HCT116 (cell line): ENCODE measurements around the gene LINGO1. TPM values are rescaled to one million over a fixed set of nuclear protein-coding genes. Genes with fewer than 3 reads are reported as not detected.

ENCODE experiments used
- ATAC-seq: fragments of 200-7000 bp; cut with Tn5 transposase; 2 replicates; pipeline ENCODE4 v1.9.1; 2020; ENCODE audit warnings: mild to moderate bottlenecking, moderate library complexity
- BruUV-seq: library from RNA; stranded (reverse); fragments of 400-500 nt; replicated peaks from 2 replicates; lab custom pipeline; 2021; lab: Mats Ljungman, UMichigan
- CTCF ChIA-PET: fragments of 300-600 bp; sonication (Branson Sonifier 250); formaldehyde crosslinking; loops from one replicate; lab custom pipeline; 2021; ENCODE audit warnings: antibody characterized with exemption; lab: Charles Lee
- POLR2A ChIA-PET: fragments of 300-600, 350-600 bp; sonication (Branson Sonifier 250); formaldehyde crosslinking; loops from one replicate; lab custom pipeline; 2021; ENCODE audit warnings: antibody characterized with exemption; lab: Charles Lee
- RAD21 ChIA-PET, 2 experiments: fragments of 300-600 bp; sonication (Branson Sonifier 250); formaldehyde crosslinking; loops; one replicate each; lab custom pipeline; 2023; ENCODE audit warnings: low total read pairs in 2 of 2; ENCODE audit not compliant: uncharacterized antibody in 2 of 2, unreplicated experiment in 2 of 2, low non-redundant PET in 1 of 2; lab: Charles Lee
- DNase-seq: peaks from one replicate; pipeline ENCODE4 v3.0.0-alpha.2; 2010; ENCODE audit warnings: low read depth, low spot score
- H2AFZ ChIP-seq: fragments of 200-600 bp; shearing (Covaris generic), sonication (generic); 2 replicates; pipeline ENCODE4 v1.6.1; 2017; ENCODE audit warnings: low read depth, mixed run types, mixed read lengths, antibody characterized with exemption, low read length; ENCODE audit not compliant: poor library complexity, severe bottlenecking
- H3K27ac ChIP-seq: 2 replicates; pipeline ENCODE4 v1.5.1; 2012; ENCODE audit warnings: low read depth, low read length
- H3K27me3 ChIP-seq: fragments of 200-600 bp; sonication (generic); 2 replicates; pipeline ENCODE4 v1.6.1; 2016; ENCODE audit warnings: mixed run types, low read length, mixed read lengths; ENCODE audit not compliant: insufficient read depth
- H3K36me3 ChIP-seq, 2 experiments: fragments of 200-500 bp in 1 of 2; fragments of 200-600 bp in 1 of 2; sonication (Bioruptor generic) in 1 of 2; sonication (generic) in 1 of 2; 2 replicates each; pipeline versions ENCODE4 v1.5.1 to v1.6.1; 2014 to 2016; ENCODE audit warnings: low read length in 2 of 2, inconsistent platforms in 1 of 2, mixed read lengths in 1 of 2, mixed run types in 1 of 2; ENCODE audit not compliant: insufficient read depth in 2 of 2, control insufficient read depth in 1 of 2
- H3K4me1 ChIP-seq, 2 experiments: fragments of 200-600 bp in 1 of 2; sonication (generic) in 1 of 2; 2 replicates each; pipeline versions ENCODE4 v1.5.1 to v1.6.1; 2012 to 2017; ENCODE audit warnings: low read length in 2 of 2, inconsistent platforms in 1 of 2, mild to moderate bottlenecking in 1 of 2, mixed read lengths in 1 of 2, mixed run types in 1 of 2, moderate library complexity in 1 of 2; ENCODE audit not compliant: insufficient read depth in 2 of 2, control insufficient read depth in 1 of 2
- H3K4me2 ChIP-seq: fragments of 200-600 bp; sonication (generic); 2 replicates; pipeline ENCODE4 v1.6.1; 2017; ENCODE audit warnings: mixed run types, low read length, mixed read lengths
- H3K4me3 ChIP-seq, 2 experiments: fragments of 200-600 bp in 1 of 2; sonication (generic) in 1 of 2; replicated peaks in 1 of 2; 2 replicates each; pipeline ENCODE4 v1.5.1; 2011 to 2016; ENCODE audit warnings: low read length in 2 of 2, control low read depth in 1 of 2, low read depth in 1 of 2, mild to moderate bottlenecking in 1 of 2, mixed read lengths in 1 of 2, mixed run types in 1 of 2
- H3K79me2 ChIP-seq: fragments of 200-600 bp; sonication (generic); 2 replicates; pipeline ENCODE4 v1.6.1; 2017; ENCODE audit warnings: mild to moderate bottlenecking, mixed run types, low read length, moderate library complexity, mixed read lengths; ENCODE audit not compliant: insufficient read depth
- H3K9ac ChIP-seq: fragments of 200-600 bp; sonication (generic); 2 replicates; pipeline ENCODE4 v1.6.1; 2016; ENCODE audit warnings: low read length, mixed read lengths
- H3K9me2 ChIP-seq: fragments of 200-600 bp; sonication (generic), shearing (Covaris generic); 2 replicates; pipeline ENCODE4 v1.6.1; 2017; ENCODE audit warnings: mixed run types, mild to moderate bottlenecking, moderate library complexity; ENCODE audit not compliant: insufficient read depth
- H3K9me3 ChIP-seq, 2 experiments: fragments of 200-500 bp in 1 of 2; fragments of 200-600 bp in 1 of 2; sonication (Bioruptor generic) in 1 of 2; sonication (generic) in 1 of 2; 2 replicates each; pipeline ENCODE4 v1.6.1; 2014 to 2017; ENCODE audit warnings: low read length in 2 of 2, mixed read lengths in 2 of 2, inconsistent platforms in 1 of 2, low read depth in 1 of 2, mild to moderate bottlenecking in 1 of 2, mixed run types in 1 of 2, moderate library complexity in 1 of 2; ENCODE audit not compliant: control insufficient read depth in 1 of 2, insufficient read depth in 1 of 2
- H4K20me1 ChIP-seq: fragments of 200-600 bp; sonication (generic), shearing (Covaris generic); 2 replicates; pipeline ENCODE4 v1.6.1; 2017; ENCODE audit warnings: mixed run types, mild to moderate bottlenecking, moderate library complexity; ENCODE audit not compliant: insufficient read depth
- CBX3 ChIP-seq: IDR thresholded peaks from 2 replicates; pipeline ENCODE4 v1.6.1; 2012; ENCODE audit warnings: low read depth
- CTCF ChIP-seq, 3 experiments: fragments of 200-600 bp in 1 of 3; sonication (generic) in 1 of 3; IDR thresholded peaks in 2 of 3; conservative IDR thresholded peaks in 1 of 3; 2 replicates each; pipeline ENCODE4 v1.5.1; 2012 to 2017; ENCODE audit warnings: low read depth in 2 of 3, low read length in 2 of 3, antibody characterized with exemption in 1 of 3, borderline replicate concordance in 1 of 3, control low read depth in 1 of 3, mild to moderate bottlenecking in 1 of 3, mixed read lengths in 1 of 3, mixed run types in 1 of 3, moderate library complexity in 1 of 3; ENCODE audit not compliant: insufficient read depth in 1 of 3
- ELF1 ChIP-seq: IDR thresholded peaks from 2 replicates; pipeline ENCODE4 v1.6.1; 2012; ENCODE audit warnings: low read depth, borderline replicate concordance
- EZH2 ChIP-seq: fragments of 200-600 bp; sonication (generic); IDR thresholded peaks from 2 replicates; pipeline ENCODE4 v1.6.1; 2017; ENCODE audit warnings: antibody characterized with exemption, mixed run types
- FOSL1 ChIP-seq: IDR thresholded peaks from 2 replicates; pipeline ENCODE4 v1.6.1; 2012; ENCODE audit warnings: low read depth
- JUND ChIP-seq: IDR thresholded peaks from 2 replicates; pipeline ENCODE4 v1.6.1; 2012
- POLR2A ChIP-seq: IDR thresholded peaks from 2 replicates; pipeline ENCODE4 v1.7.0; 2011; ENCODE audit warnings: borderline replicate concordance; ENCODE audit not compliant: insufficient read depth, insufficient read length; ENCODE audit errors: extremely low read depth
- RAD21 ChIP-seq: IDR thresholded peaks from 2 replicates; pipeline ENCODE4 v1.6.1; 2012; ENCODE audit warnings: low read depth, mild to moderate bottlenecking
- REST ChIP-seq: IDR thresholded peaks from 2 replicates; pipeline ENCODE4 v1.6.1; 2012; ENCODE audit warnings: low read depth
- SIN3A ChIP-seq: IDR thresholded peaks from 2 replicates; pipeline ENCODE4 v1.6.1; 2012; ENCODE audit warnings: low read depth
- TCF7L2 ChIP-seq: IDR thresholded peaks from 2 replicates; pipeline ENCODE4 v1.7.0; 2011; ENCODE audit warnings: borderline replicate concordance, inconsistent platforms; ENCODE audit not compliant: insufficient read depth, insufficient read length; ENCODE audit errors: extremely low read depth
- intact Hi-C: fragments of 100-400 bp; cut with micrococcal nuclease; formaldehyde crosslinking; loops from 2 replicates; pipeline ENCODE4 v1.10.0; 2022
- total RNA-seq: library from RNA; stranded (reverse); gene quantifications from one replicate; pipeline ENCODE4 v1.2.1, GENCODE V29; 2021; ENCODE audit not compliant: unreplicated experiment
- TF ChIP-seq, protein P1 (sequence below): IDR thresholded peaks from 2 replicates; pipeline ENCODE4 v1.6.1; 2011; ENCODE audit warnings: mild to moderate bottlenecking, low read length, moderate library complexity; ENCODE audit not compliant: insufficient replicate concordance; ENCODE audit errors: extremely low read depth
- TF ChIP-seq, protein P2 (sequence below): IDR thresholded peaks from 2 replicates; pipeline ENCODE4 v1.6.1; 2012

LINGO1 gene
- total RNA-seq, 1 experiment from 2014 or later = 15.6 TPM

DNA sequence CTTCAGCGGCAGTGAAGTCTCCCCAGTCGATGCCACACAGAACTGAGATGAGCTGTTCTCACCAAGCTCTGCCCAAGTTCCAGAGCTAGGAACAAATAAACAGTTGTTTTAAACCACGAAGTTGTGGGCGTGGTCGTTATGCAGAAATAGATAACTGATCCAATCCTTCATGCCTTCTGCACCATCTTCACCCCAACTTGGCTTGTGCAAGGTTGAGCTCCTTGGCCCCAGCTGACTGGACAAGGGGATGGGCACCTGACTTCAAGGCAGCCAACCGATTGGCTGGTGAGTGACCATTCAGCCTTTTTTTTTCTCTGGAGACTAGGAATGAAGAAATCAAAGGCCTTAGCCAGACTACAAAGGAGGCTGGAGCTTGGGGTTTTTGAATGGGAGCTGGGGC, 23.9 kb downstream of the LINGO1 start:
- POLR2A ChIA-PET = interaction anchor here (1.7 kb wide), 1 partner anchor 9 kb away, joined by 6 read pairs; no protein-coding TSS in a partner anchor
- ATAC-seq = 0 out of 2 replicates have a peak, but pooled peaks have one; percentile 19
- H3K36me3 ChIP-seq = no peaks in the 10 kb centered on the region

More for the DNA sequence above, 23.9 kb downstream of the LINGO1 start:
- intact Hi-C loops = no loop called here
- no peak for DNase-seq
- no peaks in the 10 kb centered on the region for H3K79me2 ChIP-seq
- no peaks in the 10 kb centered on the region for H3K9me3 ChIP-seq
- no peaks in the 10 kb centered on the region for H4K20me1 ChIP-seq
- no peak overlapping the region for H3K4me2 ChIP-seq
- H3K27ac ChIP-seq = no peak overlapping the region
- RAD21 ChIA-PET = no interaction called here
- no TSS peak for BruUV-seq
- no peak overlapping the region for H2AFZ ChIP-seq
- CTCF ChIA-PET = interaction anchor here (1.6 to 2.8 kb wide), 3 partner anchors 9 to 65 kb away, joined by 10 to 18 read pairs (median 10); partner anchors contain the start of gene LINGO1
- TF ChIP-seq POLR2A (no peak), FOSL1 (no peak), TCF7L2 (no peak), CTCF (IDR thresholded peaks at IDR 0.05 in 2 of 3, conservative IDR thresholded peaks at IDR 0.05 in 1 of 3; ENCODE audit: borderline replicate concordance in 1 of 3, insufficient read depth in 1 of 3, low read depth in 2 of 3, low read length in 2 of 3) (no peak), SIN3A (no peak), EZH2 (no peak), CBX3 (no peak), JUND (no peak), REST (no peak), RAD21 (no peak), ELF1 (no peak)
- TF ChIP-seq, protein P1, sequence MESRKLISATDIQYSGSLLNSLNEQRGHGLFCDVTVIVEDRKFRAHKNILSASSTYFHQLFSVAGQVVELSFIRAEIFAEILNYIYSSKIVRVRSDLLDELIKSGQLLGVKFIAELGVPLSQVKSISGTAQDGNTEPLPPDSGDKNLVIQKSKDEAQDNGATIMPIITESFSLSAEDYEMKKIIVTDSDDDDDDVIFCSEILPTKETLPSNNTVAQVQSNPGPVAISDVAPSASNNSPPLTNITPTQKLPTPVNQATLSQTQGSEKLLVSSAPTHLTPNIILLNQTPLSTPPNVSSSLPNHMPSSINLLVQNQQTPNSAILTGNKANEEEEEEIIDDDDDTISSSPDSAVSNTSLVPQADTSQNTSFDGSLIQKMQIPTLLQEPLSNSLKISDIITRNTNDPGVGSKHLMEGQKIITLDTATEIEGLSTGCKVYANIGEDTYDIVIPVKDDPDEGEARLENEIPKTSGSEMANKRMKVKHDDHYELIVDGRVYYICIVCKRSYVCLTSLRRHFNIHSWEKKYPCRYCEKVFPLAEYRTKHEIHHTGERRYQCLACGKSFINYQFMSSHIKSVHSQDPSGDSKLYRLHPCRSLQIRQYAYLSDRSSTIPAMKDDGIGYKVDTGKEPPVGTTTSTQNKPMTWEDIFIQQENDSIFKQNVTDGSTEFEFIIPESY = no peak
- TF ChIP-seq, protein P2, sequence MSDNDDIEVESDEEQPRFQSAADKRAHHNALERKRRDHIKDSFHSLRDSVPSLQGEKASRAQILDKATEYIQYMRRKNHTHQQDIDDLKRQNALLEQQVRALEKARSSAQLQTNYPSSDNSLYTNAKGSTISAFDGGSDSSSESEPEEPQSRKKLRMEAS = no peak
- H3K9ac ChIP-seq = no peak overlapping the region
- peaks cover 5 to 55% of the 10 kb centered on the region in 2 experiments; a peak in 3 of 4 replicates for H3K4me1 ChIP-seq
- no peaks in the 10 kb centered on the region for H3K27me3 ChIP-seq
- H3K4me3 ChIP-seq = no peak overlapping the region
- H3K9me2 ChIP-seq = no peaks in the 10 kb centered on the region
